Measurements from ENCODE around the gene GIT1.

DNA sequence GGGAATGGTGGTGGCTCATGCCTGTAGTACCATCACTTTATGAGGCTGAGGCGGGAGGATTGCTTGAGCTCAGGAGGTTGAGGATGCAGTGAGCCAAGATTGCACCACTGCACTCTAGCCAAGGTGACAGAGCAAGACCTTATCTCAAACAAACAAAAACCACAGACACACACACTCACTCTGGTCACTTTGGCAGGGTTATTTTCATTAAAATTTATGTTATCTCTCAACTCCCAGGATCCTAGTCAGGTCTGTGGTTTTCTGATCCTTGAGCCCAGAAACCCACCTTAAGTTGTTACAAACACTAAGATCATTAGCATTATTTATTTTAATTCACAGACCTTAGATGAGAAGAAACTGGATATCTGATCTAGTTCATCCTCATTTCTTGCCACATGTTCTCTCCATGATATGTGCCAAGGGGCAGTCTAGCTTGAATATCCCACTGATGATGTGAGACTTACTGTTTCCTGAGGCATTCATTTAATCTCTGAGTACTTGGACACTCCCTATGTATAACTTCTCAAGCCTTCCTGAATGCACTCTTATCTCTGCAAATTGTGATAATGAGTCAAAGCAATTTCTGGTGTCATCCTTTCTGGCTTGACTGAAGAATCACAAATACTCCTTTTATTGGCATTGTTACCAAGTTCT, 32.2 kb downstream of the GIT1 start:
- TF ChIP-seq, protein P1, sequence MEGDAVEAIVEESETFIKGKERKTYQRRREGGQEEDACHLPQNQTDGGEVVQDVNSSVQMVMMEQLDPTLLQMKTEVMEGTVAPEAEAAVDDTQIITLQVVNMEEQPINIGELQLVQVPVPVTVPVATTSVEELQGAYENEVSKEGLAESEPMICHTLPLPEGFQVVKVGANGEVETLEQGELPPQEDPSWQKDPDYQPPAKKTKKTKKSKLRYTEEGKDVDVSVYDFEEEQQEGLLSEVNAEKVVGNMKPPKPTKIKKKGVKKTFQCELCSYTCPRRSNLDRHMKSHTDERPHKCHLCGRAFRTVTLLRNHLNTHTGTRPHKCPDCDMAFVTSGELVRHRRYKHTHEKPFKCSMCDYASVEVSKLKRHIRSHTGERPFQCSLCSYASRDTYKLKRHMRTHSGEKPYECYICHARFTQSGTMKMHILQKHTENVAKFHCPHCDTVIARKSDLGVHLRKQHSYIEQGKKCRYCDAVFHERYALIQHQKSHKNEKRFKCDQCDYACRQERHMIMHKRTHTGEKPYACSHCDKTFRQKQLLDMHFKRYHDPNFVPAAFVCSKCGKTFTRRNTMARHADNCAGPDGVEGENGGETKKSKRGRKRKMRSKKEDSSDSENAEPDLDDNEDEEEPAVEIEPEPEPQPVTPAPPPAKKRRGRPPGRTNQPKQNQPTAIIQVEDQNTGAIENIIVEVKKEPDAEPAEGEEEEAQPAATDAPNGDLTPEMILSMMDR (conservative IDR thresholded peaks at IDR 0.05; ENCODE audit: low read depth in 2 of 2): no peak
- TF ChIP-seq JUNB (IDR thresholded peaks at IDR 0.05; ENCODE audit: unreplicated experiment) (no peak), EZH2 (IDR thresholded peaks at IDR 0.05; ENCODE audit: low read depth, unreplicated experiment) (no peak), REST (IDR thresholded peaks at IDR 0.05; ENCODE audit: unreplicated experiment) (no peak), EZH2phosphoT487 (IDR thresholded peaks at IDR 0.05; ENCODE audit: unreplicated experiment) (no peak), POLR2AphosphoS5 (IDR thresholded peaks at IDR 0.05; ENCODE audit: low read depth) (no peak), ZNF114 (CRISPR knock-in tag; IDR thresholded peaks at IDR 0.05) (no peak), ZNF462 (CRISPR knock-in tag; IDR thresholded peaks at IDR 0.05) (no peak)

Measured in GM23338 (cell line).